H1 (cell line): ENCODE measurements around the gene IL17RE. TPM values are rescaled to one million over a fixed set of nuclear protein-coding genes. Genes with fewer than 3 reads are reported as not detected.

Experiments used
- ATF3 ChIP-seq: IDR thresholded peaks from 2 replicates; pipeline ENCODE4 v1.6.1; 2011; ENCODE audit warnings: low read depth, mild to moderate bottlenecking, low read length; ENCODE audit not compliant: insufficient read depth
- BCL11A ChIP-seq, 2 experiments: IDR thresholded peaks; one replicate each; pipeline ENCODE4 v1.6.1; 2011; ENCODE audit warnings: low read depth in 2 of 2, low read length in 2 of 2, mild to moderate bottlenecking in 2 of 2
- EGR1 ChIP-seq: IDR thresholded peaks from 2 replicates; pipeline ENCODE4 v1.6.1; 2011; ENCODE audit warnings: low read depth, low read length, borderline replicate concordance
- MAFK ChIP-seq: IDR thresholded peaks from 2 replicates; pipeline ENCODE4 v1.6.1; 2012; ENCODE audit warnings: low read depth, mild to moderate bottlenecking, improper control_type of control experiment, low read length
- MAX ChIP-seq: IDR thresholded peaks from 2 replicates; pipeline ENCODE4 v1.6.1; 2012; ENCODE audit warnings: inconsistent platforms
- RFX5 ChIP-seq: IDR thresholded peaks from 2 replicates; pipeline ENCODE4 v1.6.1; 2011; ENCODE audit warnings: low read depth, low read length, improper control_type of control experiment, borderline replicate concordance
- polyA plus RNA-seq, 7 experiments: library from polyadenylated mRNA; depleted of rRNA in 3 of 7; stranded (reverse) in 5 of 7; unstranded in 2 of 7; fragments of >200 nt in 5 of 7; fragments of 200-250 nt in 2 of 7; gene quantifications; 1 replicate in 5 of 7; 2 replicates in 1 of 7; 4 replicates in 1 of 7; pipeline versions ENCODE4 v1.2.1 to v1.2.3, GENCODE V29; 2011 to 2013; ENCODE audit warnings: missing spikeins in 2 of 7, mixed read lengths in 2 of 7
- total RNA-seq: library from RNA; stranded (reverse); fragmentation: NEBNext Ultra II Directional; extraction: Animal tissue kit (Norgen Biotek cat#: 25700); gene quantifications from 2 replicates; pipeline ENCODE4 v1.2.1, GENCODE V29; 2021

The IL17RE gene
- total and polyA plus RNA-seq, 2 of the 8 experiments (the other 6 are each of a cell fraction or from before 2014, with no cell fraction given): 3.4 to 4.9 TPM

- TF ChIP-seq ATF3: no peak
- TF ChIP-seq MAFK: no peak
- no peak for TF ChIP-seq MAX
- no peak for TF ChIP-seq BCL11A (IDR thresholded peaks at IDR 0.05; ENCODE audit: low read depth in 2 of 2, low read length in 2 of 2)
- no peak for TF ChIP-seq RFX5
- TF ChIP-seq EGR1: no peak
Measured at GRCh38 chr3:9955611-9956352, 53.1 kb downstream of the IL17RE start (continued).
